Measurements from ENCODE around the gene ITGB3BP. TPM values are rescaled to one million over a fixed set of nuclear protein-coding genes. Genes with fewer than 3 reads are reported as not detected.

ITGB3BP gene
- total RNA-seq, 1 donor from 2014 or later = 16.1 TPM

DNA sequence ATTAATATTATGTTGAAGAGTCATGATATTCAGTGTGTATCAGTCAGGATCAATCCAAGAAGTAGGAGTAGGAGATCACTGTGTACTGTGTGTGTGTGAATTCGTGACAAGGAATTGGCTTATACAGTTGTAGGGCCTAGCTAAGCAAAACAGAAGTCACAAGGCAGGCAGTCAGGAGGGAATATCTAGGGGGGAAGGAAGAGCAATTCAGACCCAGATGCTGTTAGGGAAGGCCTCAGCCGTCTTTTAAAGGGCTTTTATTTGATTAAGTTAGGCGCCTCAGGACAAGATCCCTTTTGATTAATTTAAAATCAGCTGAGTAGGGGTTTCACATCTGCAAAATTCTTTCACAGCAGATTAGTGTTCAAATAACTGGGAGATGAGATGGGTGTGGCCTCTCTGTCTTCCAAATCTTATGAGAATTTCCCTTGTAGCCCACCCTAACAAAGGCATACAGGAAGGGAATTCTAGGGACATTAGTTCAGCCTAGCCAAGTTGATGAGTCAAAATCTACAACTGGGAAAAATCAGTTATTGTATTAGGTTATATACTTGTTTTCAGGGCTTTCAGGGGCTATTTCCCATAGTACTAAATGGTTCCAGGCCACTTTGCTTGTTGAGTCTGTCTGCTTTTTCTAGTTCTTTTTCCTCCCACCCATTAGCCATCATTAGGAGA is 108.2 kb downstream of the ITGB3BP start:
- no peak for DNase-seq

DNA sequence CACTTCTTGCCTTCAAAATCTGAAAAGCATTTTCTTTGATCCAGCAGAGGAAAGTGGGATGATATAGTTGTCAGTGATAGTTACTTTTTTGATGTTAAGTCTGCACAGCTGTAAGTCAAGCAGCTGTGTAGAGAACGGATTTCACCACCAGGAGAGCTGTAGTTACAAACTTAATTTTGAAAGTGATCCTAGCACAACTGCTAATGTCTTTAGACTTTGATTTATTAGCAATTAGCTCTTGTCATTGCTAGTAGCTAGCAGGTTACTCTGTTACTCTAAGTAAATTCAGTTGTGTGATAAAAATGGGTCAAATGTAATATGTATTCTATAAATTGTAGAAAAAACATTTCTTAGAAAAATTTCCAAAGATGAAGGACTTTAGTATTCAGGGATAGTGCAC is 109.6 kb downstream of the ITGB3BP start:
- DNase-seq = no peak

DNA sequence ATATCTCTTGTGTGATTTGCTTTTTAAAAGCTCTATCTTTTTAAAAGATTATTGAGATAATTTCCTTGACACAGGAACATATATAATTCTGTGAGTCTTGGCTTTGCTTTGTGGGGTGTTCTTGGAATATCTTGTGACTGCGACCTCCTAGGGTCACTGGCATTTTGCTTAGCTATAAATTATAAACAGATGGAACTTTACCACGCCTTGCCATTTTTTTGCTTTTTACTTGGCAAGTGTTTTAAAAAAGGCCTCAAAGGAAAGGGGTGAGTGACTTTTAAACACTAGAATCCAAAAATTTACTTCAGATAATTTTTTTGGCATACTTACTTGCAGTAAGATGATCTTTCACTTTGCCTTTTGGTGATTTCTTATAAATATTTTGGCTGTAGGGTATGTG is 112.0 kb downstream of the ITGB3BP start:
- DNase-seq = peak; percentile 21

DNA sequence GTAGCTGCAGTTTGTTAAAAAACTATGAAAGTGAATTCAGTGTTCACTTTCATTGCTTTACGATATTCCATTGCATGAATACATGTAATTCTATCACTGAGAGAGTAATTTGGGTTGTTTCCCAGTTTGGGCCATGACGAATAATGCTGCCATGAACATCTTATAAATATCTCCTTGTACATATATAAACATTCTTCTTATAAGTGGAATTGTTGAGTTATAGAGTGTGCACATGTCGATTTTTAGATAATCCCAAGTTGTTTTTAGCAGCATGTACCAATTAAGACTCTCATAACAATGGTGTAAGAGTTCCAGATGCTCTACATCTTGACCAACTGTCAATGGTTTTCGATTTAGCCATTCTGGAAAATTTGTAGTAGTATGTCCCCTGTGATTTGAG is 114.7 kb downstream of the ITGB3BP start:
- peak; percentile 32 for DNase-seq

DNA sequence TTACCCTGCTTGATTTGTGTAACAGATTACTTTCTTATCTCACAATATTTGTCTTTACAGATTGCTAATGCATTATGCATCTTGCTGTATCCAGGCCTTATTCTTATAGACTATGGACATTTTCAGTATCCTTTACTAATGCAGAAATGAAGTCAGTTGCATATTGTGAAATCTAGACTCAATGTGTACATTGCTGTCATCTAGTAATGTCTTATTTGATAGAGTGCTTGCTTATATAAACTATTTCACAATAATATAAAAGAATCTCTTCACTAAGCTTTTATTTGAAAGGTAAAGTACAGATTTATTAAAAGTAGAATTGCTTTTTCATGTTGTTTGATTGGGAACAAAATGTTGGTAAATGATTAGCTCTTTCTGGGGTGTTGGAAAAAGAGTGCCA is 116.0 kb downstream of the ITGB3BP start:
- no peak for DNase-seq

DNA sequence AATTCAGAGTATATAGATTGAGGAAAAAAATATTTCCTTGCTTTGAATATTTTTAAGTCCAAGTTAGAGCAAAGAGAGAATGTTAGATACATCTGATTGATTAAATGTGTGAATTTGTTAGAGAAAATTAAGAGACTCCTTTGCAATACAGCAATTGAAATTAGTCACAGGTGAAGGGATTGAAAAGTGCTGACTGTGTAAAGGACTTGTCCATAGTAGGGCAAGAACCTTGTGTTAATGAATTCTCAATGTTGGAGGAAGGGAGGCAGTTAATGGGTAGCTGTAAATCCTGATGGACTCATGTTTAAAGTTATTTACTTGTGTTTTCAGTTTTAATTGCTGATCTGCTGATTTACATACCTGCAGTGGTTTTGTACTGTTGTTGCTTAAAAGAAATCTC is 117.0 kb downstream of the ITGB3BP start:
- no peak for DNase-seq

DNA sequence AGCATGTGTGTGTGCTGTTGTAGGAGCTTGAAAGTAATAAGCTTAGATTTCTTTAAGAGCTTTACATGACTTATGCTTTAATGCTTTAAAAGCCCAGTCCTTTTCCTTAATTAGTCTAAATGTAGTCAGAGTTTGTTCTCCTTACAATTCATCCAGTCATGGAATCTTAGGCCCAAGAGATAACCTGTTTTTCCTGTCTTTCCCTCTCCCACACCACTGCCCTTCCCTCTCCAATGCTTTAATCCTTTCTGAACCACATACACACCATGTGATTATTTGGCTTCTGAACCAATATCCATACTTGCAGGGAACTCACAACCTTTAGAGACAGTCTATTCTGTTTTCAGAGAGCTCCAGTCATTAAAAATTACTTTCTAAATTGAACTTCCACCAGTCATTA is 118.0 kb downstream of the ITGB3BP start:
- DNase-seq = no peak

DNA sequence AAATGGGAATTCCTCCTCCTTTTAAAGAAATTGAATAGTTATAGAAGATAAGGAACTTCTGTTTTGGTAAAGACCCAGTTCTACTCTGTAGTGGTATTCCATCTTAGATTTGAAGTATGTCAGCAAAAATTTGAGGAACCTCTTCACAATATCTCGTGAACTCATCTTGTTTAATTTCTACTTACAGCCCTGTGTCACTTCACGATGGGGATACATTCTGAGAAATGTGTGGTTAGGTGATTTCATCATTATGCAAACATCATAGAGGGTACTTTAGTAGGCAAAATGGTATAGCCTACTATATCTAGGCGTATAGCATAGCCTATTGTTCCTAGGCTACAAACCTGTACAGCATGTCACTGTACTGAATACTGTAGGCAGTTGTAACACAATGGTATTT is 119.6 kb downstream of the ITGB3BP start:
- no peak for DNase-seq

DNA sequence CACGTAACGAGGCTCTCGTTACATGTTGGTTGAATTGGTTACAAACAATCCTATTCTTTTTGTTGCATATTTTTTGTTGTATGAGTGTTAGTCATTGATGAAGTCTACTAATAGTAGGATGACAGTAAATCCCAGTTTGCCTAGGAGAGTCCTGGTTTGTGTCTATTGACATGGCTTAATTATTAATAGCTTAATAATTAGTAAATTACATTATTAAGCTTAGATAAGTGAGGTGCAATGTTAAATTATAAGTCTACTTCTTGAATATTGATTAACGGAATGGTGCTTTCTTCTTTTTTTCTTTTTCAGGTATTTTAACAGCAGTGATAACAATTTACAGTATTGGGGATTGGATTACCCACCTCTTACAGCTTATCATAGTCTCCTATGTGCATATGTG is 121.1 kb downstream of the ITGB3BP start:
- no peak for DNase-seq

Small RNA genes lying within 50 kb of the gene (small RNA-seq; reads per million reads assigned to genes)
- not detected for gene RF02105 (ENCODE audit: low replicate concordance)
- not detected for gene RF02106 (ENCODE audit: low replicate concordance)
- gene RF02107 (ENCODE audit: low replicate concordance) = not detected
- not detected for gene RF02108 (ENCODE audit: low replicate concordance)
- gene RF02109 (ENCODE audit: low replicate concordance) = not detected
- gene RF02110 (ENCODE audit: low replicate concordance) = not detected
- not detected for gene RN7SL488P (ENCODE audit: low replicate concordance)
- gene RNU7-123P (ENCODE audit: low replicate concordance) = not detected

Other genes starting within 250 kb of the ITGB3BP start
- 8.2 TPM for gene FOXD3, start 200.7 kb downstream of the ITGB3BP start, total RNA-seq
- gene ALG6, start 155.6 kb downstream of the ITGB3BP start, total RNA-seq = 21.1 TPM
- gene EFCAB7, start 300 bp upstream of the ITGB3BP start, total RNA-seq = 17.7 TPM
- gene PGM1, start 70.2 kb upstream of the ITGB3BP start, total RNA-seq = 152 TPM